Measurements from ENCODE around the gene GLDN. TPM values are rescaled to one million over a fixed set of nuclear protein-coding genes. Genes with fewer than 3 reads are reported as not detected.
"Not testable (repeated sequence)": the region's sequence is repeated elsewhere in the genome, so short reads cannot be mapped to it uniquely, and the experiment has no call there.

GLDN gene
- total RNA-seq, 1 experiment from 2014 or later = 0.77 TPM

- TF ChIP-seq HMGXB4 (CRISPR knock-in tag; IDR thresholded peaks at IDR 0.05) (no peak), CBFB (CRISPR knock-in tag; IDR thresholded peaks at IDR 0.05; ENCODE audit: low read depth) (no peak), SP1 (CRISPR knock-in tag; conservative IDR thresholded peaks at IDR 0.05) (no peak)
- TF ChIP-seq, protein P1, sequence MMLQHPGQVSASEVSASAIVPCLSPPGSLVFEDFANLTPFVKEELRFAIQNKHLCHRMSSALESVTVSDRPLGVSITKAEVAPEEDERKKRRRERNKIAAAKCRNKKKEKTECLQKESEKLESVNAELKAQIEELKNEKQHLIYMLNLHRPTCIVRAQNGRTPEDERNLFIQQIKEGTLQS (CRISPR knock-in tag; conservative IDR thresholded peaks at IDR 0.05) = no peak
These were observed 102.7 kb downstream of the GLDN start (continued) for GRCh38 chr15:51444112-51444511.

- no peaks in the 10 kb centered on the region for H3K36me3 Mint-ChIP-seq
- H3K4me3 Mint-ChIP-seq = no peak overlapping the region
- H3K4me1 Mint-ChIP-seq = no peaks in the 10 kb centered on the region
- ATAC-seq (no peak), DNase-seq (ENCODE audit: low spot score) (no peak)
- CTCF ChIA-PET = no interaction called here
- no peaks in the 10 kb centered on the region for H3K27me3 Mint-ChIP-seq (ENCODE audit: low read depth)
- H3K9me3 Mint-ChIP-seq = no peaks in the 10 kb centered on the region
- no peak overlapping the region for H3K27ac Mint-ChIP-seq
- TF ChIP-seq NR2C2 (CRISPR knock-in tag; IDR thresholded peaks at IDR 0.05) (no peak), ZNF317 (CRISPR knock-in tag; IDR thresholded peaks at IDR 0.05; ENCODE audit: borderline replicate concordance, low read depth) (0 out of 2 replicates have a peak, but pooled peaks have one; percentile 47)
- TF ChIP-seq, protein P2, sequence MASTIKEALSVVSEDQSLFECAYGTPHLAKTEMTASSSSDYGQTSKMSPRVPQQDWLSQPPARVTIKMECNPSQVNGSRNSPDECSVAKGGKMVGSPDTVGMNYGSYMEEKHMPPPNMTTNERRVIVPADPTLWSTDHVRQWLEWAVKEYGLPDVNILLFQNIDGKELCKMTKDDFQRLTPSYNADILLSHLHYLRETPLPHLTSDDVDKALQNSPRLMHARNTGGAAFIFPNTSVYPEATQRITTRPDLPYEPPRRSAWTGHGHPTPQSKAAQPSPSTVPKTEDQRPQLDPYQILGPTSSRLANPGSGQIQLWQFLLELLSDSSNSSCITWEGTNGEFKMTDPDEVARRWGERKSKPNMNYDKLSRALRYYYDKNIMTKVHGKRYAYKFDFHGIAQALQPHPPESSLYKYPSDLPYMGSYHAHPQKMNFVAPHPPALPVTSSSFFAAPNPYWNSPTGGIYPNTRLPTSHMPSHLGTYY (CRISPR knock-in tag; IDR thresholded peaks at IDR 0.05) = no peak
- POLR2A ChIA-PET = no interaction called here
These were observed 103.4 kb downstream of the GLDN start for GRCh38 chr15:51444807-51445206.

GRCh38 chr15:51446029-51446744, 104.7 kb downstream of the GLDN start:
- H3K27ac Mint-ChIP-seq = 0 out of 2 replicates have a peak overlapping the region, but pooled peaks have one; percentile 37
- H3K9me3 Mint-ChIP-seq; H3K27me3 Mint-ChIP-seq (ENCODE audit: low read depth); H3K4me1 Mint-ChIP-seq; DNase-seq (ENCODE audit: low spot score); POLR2A ChIA-PET; H3K4me3 Mint-ChIP-seq; ATAC-seq; CTCF ChIA-PET; H3K36me3 Mint-ChIP-seq: not testable (repeated sequence)

DNA sequence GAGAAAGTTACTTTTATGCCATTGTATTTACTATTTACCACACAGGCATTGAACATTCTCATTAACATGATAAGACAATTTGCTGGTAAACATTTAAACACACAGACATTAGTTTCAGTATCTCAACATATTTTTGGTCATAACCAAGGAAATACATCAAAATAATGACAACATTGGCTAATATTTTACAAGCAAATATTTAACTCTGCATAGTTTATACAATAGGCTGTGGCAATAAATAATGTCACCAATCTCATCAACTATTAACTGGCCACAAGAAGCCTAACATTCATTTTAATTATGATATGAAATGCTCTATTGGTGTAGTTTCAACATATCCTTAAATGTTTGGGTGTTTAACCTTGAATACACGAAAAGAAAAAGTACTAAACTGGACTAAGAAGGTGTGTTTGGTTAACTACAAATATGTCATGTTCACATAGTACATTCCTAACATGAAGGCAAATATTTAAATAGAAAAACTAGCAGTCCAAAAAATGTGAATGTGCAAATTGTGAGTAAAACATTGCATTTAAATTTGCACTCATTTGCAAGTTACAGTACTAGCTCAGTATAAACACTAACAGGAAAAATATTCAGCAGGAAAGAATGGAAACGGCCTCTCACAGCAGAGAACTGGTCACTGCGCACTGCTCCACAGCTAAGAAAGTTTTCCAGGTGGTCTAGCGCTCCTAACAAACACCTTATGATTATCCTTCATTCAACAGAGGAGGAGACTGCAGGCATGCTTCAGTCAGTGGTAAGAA, 106.6 kb downstream of the GLDN start:
- Mint-ChIP-seq H3K9me3 (no peaks in the 10 kb centered on the region), H3K27ac (no peak overlapping the region), H3K27me3 (ENCODE audit: low read depth) (no peaks in the 10 kb centered on the region), H3K4me1 (peaks cover 8% of the 10 kb centered on the region), H3K36me3 (0 out of 2 replicates have a peak, but pooled peaks cover 3% of the 10 kb centered on the region), H3K4me3 (no peak overlapping the region)
- DNase-seq (ENCODE audit: low spot score) (no peak), ATAC-seq (no peak)
- POLR2A ChIA-PET = no interaction called here
- CTCF ChIA-PET = interaction anchor here (2.3 kb wide), 1 partner anchor 46 kb away, joined by 7 read pairs; no protein-coding TSS in a partner anchor
- TF ChIP-seq, protein P3, sequence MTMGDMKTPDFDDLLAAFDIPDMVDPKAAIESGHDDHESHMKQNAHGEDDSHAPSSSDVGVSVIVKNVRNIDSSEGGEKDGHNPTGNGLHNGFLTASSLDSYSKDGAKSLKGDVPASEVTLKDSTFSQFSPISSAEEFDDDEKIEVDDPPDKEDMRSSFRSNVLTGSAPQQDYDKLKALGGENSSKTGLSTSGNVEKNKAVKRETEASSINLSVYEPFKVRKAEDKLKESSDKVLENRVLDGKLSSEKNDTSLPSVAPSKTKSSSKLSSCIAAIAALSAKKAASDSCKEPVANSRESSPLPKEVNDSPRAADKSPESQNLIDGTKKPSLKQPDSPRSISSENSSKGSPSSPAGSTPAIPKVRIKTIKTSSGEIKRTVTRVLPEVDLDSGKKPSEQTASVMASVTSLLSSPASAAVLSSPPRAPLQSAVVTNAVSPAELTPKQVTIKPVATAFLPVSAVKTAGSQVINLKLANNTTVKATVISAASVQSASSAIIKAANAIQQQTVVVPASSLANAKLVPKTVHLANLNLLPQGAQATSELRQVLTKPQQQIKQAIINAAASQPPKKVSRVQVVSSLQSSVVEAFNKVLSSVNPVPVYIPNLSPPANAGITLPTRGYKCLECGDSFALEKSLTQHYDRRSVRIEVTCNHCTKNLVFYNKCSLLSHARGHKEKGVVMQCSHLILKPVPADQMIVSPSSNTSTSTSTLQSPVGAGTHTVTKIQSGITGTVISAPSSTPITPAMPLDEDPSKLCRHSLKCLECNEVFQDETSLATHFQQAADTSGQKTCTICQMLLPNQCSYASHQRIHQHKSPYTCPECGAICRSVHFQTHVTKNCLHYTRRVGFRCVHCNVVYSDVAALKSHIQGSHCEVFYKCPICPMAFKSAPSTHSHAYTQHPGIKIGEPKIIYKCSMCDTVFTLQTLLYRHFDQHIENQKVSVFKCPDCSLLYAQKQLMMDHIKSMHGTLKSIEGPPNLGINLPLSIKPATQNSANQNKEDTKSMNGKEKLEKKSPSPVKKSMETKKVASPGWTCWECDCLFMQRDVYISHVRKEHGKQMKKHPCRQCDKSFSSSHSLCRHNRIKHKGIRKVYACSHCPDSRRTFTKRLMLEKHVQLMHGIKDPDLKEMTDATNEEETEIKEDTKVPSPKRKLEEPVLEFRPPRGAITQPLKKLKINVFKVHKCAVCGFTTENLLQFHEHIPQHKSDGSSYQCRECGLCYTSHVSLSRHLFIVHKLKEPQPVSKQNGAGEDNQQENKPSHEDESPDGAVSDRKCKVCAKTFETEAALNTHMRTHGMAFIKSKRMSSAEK (CRISPR knock-in tag; IDR thresholded peaks at IDR 0.05; ENCODE audit: borderline replicate concordance) = no peak
- no peak for TF ChIP-seq ESRRA (CRISPR knock-in tag; IDR thresholded peaks at IDR 0.05; ENCODE audit: borderline replicate concordance)

All from WTC11 (cell line).